Measurements from ENCODE around the gene CYP39A1. TPM values are rescaled to one million over a fixed set of nuclear protein-coding genes. Genes with fewer than 3 reads are reported as not detected.

Gene CYP39A1
- total RNA-seq, 2 donors from 2014 or later, result 1.8 to 3.8 TPM

DNA sequence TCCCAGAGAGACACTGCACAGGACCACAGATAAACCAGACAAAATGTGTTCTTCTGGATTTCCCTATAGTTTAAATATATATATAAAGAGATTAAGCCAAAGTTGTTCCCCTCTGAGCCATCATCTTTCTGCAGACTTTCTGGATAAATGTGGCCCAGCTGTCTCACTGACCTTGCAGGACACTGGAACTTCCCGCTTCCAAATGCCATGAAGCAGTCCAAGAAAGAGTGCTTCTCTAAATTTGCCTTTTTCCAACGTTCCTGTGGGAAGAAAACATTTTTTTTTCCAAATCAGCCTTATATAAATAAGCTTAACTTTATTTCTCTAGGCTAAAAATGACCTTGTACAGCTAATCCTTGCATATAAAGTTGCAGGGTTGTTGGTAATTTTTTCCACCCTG is 65.7 kb downstream of the CYP39A1 start:
- DNase-seq, result no peak
- H3K4me3 Mint-ChIP-seq, result no peak overlapping the region

DNA sequence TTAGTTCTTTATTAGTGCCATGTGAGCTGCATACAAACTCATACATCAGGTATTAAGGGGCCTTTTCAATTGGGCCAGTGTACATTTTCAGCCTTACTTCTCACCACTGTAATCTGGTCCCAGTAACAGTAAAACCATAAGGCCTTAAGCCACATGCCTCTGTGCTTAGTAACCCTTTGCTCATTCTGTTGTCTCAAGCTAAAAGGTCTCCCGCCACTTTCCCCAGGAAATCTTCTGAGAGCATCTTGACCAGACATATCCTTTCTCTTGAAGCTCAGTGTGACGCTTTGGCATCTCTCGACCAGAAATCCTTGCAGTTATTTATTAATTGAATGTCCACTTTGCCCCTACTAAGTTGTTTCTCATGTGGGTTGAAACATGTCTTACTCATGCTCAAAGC is 68.0 kb downstream of the CYP39A1 start:
- H3K4me3 Mint-ChIP-seq, result no peak overlapping the region
- no peak overlapping the region for H3K27ac Mint-ChIP-seq
- H3K4me1 Mint-ChIP-seq, result peaks cover 8% of the 10 kb centered on the region
- 91 to 97% methylated on average over 3 of the region's 3 CpGs for WGBS, 2 experiments (ENCODE audit: insufficient coverage in 1 of 2, insufficient read length in 1 of 2)
- H3K36me3 ChIP-seq (ENCODE audit: control insufficient read depth, insufficient read depth, low read length), result no peaks in the 10 kb centered on the region
- no peaks in the 10 kb centered on the region for H3K4me1 ChIP-seq (ENCODE audit: control insufficient read depth, insufficient read depth, low read length)
- H3K9me3 ChIP-seq (ENCODE audit: control insufficient read depth, low read length), result no peaks in the 10 kb centered on the region
- H3K36me3 Mint-ChIP-seq (ENCODE audit: low read depth), result no peaks in the 10 kb centered on the region
- no peaks in the 10 kb centered on the region for H3K27me3 Mint-ChIP-seq (ENCODE audit: insufficient read depth)
- DNase-seq, result no peak
- TF ChIP-seq, protein P1, sequence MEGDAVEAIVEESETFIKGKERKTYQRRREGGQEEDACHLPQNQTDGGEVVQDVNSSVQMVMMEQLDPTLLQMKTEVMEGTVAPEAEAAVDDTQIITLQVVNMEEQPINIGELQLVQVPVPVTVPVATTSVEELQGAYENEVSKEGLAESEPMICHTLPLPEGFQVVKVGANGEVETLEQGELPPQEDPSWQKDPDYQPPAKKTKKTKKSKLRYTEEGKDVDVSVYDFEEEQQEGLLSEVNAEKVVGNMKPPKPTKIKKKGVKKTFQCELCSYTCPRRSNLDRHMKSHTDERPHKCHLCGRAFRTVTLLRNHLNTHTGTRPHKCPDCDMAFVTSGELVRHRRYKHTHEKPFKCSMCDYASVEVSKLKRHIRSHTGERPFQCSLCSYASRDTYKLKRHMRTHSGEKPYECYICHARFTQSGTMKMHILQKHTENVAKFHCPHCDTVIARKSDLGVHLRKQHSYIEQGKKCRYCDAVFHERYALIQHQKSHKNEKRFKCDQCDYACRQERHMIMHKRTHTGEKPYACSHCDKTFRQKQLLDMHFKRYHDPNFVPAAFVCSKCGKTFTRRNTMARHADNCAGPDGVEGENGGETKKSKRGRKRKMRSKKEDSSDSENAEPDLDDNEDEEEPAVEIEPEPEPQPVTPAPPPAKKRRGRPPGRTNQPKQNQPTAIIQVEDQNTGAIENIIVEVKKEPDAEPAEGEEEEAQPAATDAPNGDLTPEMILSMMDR (conservative IDR thresholded peaks at IDR 0.05), result no peak
- no peak overlapping the region for H3K4me3 ChIP-seq (ENCODE audit: low read length)
- no peak overlapping the region for H3K9ac ChIP-seq (ENCODE audit: extremely low read depth, low read length, poor library complexity, severe bottlenecking)
- no peaks in the 10 kb centered on the region for H3K9me3 Mint-ChIP-seq
- no peak overlapping the region for H3K27ac ChIP-seq (ENCODE audit: low read depth, low read length)
- no peaks in the 10 kb centered on the region for H3K27me3 ChIP-seq (ENCODE audit: control insufficient read depth, insufficient read depth, low read length, poor library complexity, severe bottlenecking)

More for the DNA sequence above, 65.7 kb downstream of the CYP39A1 start:
- no peaks in the 10 kb centered on the region for H3K9me3 ChIP-seq (ENCODE audit: control insufficient read depth, low read length)
- H3K27me3 ChIP-seq (ENCODE audit: control insufficient read depth, insufficient read depth, low read length, poor library complexity, severe bottlenecking), result no peaks in the 10 kb centered on the region
- no peaks in the 10 kb centered on the region for H3K9me3 Mint-ChIP-seq
- H3K36me3 Mint-ChIP-seq (ENCODE audit: low read depth), result no peaks in the 10 kb centered on the region
- H3K4me1 Mint-ChIP-seq, result peaks cover 7% of the 10 kb centered on the region
- no peak overlapping the region for H3K4me3 ChIP-seq (ENCODE audit: low read length)
- H3K27ac ChIP-seq (ENCODE audit: low read depth, low read length), result no peak overlapping the region
- 88 to 100% methylated on average over 1 to 2 of the region's 2 CpGs for WGBS, 2 experiments (ENCODE audit: insufficient coverage in 1 of 2, insufficient read length in 1 of 2)
- H3K9ac ChIP-seq (ENCODE audit: extremely low read depth, low read length, poor library complexity, severe bottlenecking), result no peak overlapping the region
- no peak overlapping the region for H3K27ac Mint-ChIP-seq
- H3K36me3 ChIP-seq (ENCODE audit: control insufficient read depth, insufficient read depth, low read length), result no peaks in the 10 kb centered on the region
- TF ChIP-seq, protein P1 (conservative IDR thresholded peaks at IDR 0.05), result no peak
- H3K27me3 Mint-ChIP-seq (ENCODE audit: insufficient read depth), result no peaks in the 10 kb centered on the region
- H3K4me1 ChIP-seq (ENCODE audit: control insufficient read depth, insufficient read depth, low read length), result no peaks in the 10 kb centered on the region

DNA sequence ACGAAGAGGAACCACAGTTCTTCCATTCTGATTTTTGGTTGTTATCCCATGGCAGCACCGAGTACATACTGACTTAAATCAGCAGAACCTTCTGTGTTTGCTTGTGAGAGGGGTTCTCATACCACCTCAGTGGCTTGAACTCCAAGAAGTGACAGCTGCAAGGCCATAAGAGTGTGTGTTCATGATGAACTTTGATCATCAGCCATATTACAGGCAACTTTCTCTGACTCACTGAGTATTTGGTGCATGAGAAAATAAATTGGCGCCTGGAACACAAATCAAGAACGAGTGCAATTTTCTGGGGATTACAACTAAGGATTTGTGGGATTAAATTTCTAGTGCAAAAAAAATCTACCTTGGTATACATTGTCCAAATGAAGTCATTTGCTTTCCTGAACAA is 68.9 kb downstream of the CYP39A1 start:
- Histone ChIP-seq H3K9me3 (ENCODE audit: control insufficient read depth, low read length) (no peaks in the 10 kb centered on the region), H3K27ac (ENCODE audit: low read depth, low read length) (no peak overlapping the region), H3K4me3 (ENCODE audit: low read length) (no peak overlapping the region), H3K9ac (ENCODE audit: extremely low read depth, low read length, poor library complexity, severe bottlenecking) (no peak overlapping the region), H3K4me1 (ENCODE audit: control insufficient read depth, insufficient read depth, low read length) (no peaks in the 10 kb centered on the region), H3K27me3 (ENCODE audit: control insufficient read depth, insufficient read depth, low read length, poor library complexity, severe bottlenecking) (no peaks in the 10 kb centered on the region), H3K36me3 (ENCODE audit: control insufficient read depth, insufficient read depth, low read length) (no peaks in the 10 kb centered on the region)
- 86 to 93% methylated on average over 1 to 4 of the region's 4 CpGs for WGBS, 2 experiments (ENCODE audit: insufficient coverage in 1 of 2, insufficient read length in 1 of 2)
- Mint-ChIP-seq H3K4me3 (no peak overlapping the region), H3K4me1 (peaks cover 8% of the 10 kb centered on the region), H3K27ac (no peak overlapping the region), H3K27me3 (ENCODE audit: insufficient read depth) (no peaks in the 10 kb centered on the region), H3K9me3 (no peaks in the 10 kb centered on the region), H3K36me3 (ENCODE audit: low read depth) (no peaks in the 10 kb centered on the region)
- TF ChIP-seq, protein P1 (conservative IDR thresholded peaks at IDR 0.05), result no peak
- DNase-seq, result no peak

All from endodermal cell (in vitro differentiated cells).